Uterus (tissue), 4 donors: ENCODE results near the gene HLF. TPM values are rescaled to one million over a fixed set of nuclear protein-coding genes. Genes with fewer than 3 reads are reported as not detected.
A peak's percentile ranks its signal among the peaks of the same experiment; 100 is the strongest.

Source experiments
- DNase-seq, 2 donors: peaks; one replicate each; pipeline ENCODE4 v3.0.0-alpha.2; 2019 to 2020
- H3K27ac ChIP-seq, 2 donors: fragments of 200-600 bp; sonication (generic); 1 replicate in 1 of 2; 2 replicates in 1 of 2; pipeline ENCODE4 v1.5.1; 2016 to 2018
- H3K27me3 ChIP-seq, 2 donors: fragments of 200-600 bp; sonication (generic); one replicate each; pipeline ENCODE4 v1.5.1; 2018 to 2019; ENCODE audit warnings: control low read depth in 1 of 2
- H3K36me3 ChIP-seq, 2 donors: fragments of 200-600 bp; sonication (generic); one replicate each; pipeline ENCODE4 v1.5.1; 2019; ENCODE audit warnings: control low read depth in 1 of 2
- H3K4me1 ChIP-seq, 2 donors: fragments of 200-600 bp; sonication (generic); one replicate each; pipeline ENCODE4 v1.5.1; 2018 to 2019; ENCODE audit warnings: control low read depth in 1 of 2
- H3K4me3 ChIP-seq, 2 donors: fragments of 200-600 bp; sonication (generic); 1 replicate in 1 of 2; 2 replicates in 1 of 2; pipeline ENCODE4 v1.5.1; 2018 to 2019; ENCODE audit warnings: mild to moderate bottlenecking in 1 of 2
- H3K9me3 ChIP-seq, 2 donors: fragments of 200-600 bp; sonication (generic); one replicate each; pipeline ENCODE4 v1.5.1; 2019; ENCODE audit warnings: control low read depth in 1 of 2
- POLR2A ChIP-seq, 2 donors: fragments of 450-650 bp; IDR thresholded peaks; one replicate each; pipeline ENCODE4 v1.6.1; 2016; ENCODE audit warnings: antibody characterized with exemption in 2 of 2, mild to moderate bottlenecking in 1 of 2, moderate library complexity in 1 of 2
- intact Hi-C: fragments of 100-400 bp; cut with DNase I; formaldehyde crosslinking; loops from one replicate; pipeline ENCODE4 v1.15.1; 2023; ENCODE audit warnings: low total_unique reads
- total RNA-seq, 4 donors: library from RNA; depleted of rRNA in 3 of 4; stranded (reverse); fragments of >200 nt in 3 of 4; gene quantifications; one replicate each; pipeline versions ENCODE4 v1.1.0 to v1.2.4, GENCODE V29; 2014 to 2023
- TF ChIP-seq, protein P1 (sequence below), 4 experiments: fragments of 200-600 bp in 2 of 4; fragments of 450-650 bp in 2 of 4; sonication (generic) in 2 of 4; IDR thresholded peaks; one replicate each; pipeline ENCODE4 v1.5.1; 2016 to 2019; ENCODE audit warnings: antibody characterized with exemption in 4 of 4, mild to moderate bottlenecking in 2 of 4, moderate library complexity in 1 of 4
- donor health status: DM: yes; HTN: yes; CAD: no.

Gene HLF
- total RNA-seq, 4 donors from 2014 or later, result 12.0 to 81.2 (median 50.4) TPM

- Histone ChIP-seq H3K9me3 (no peaks in the 10 kb centered on the region), H3K27me3 (no peaks in the 10 kb centered on the region), H3K4me3 (no peak overlapping the region), H3K27ac (peak overlapping the region; percentile 67 to 74), H3K36me3 (no peaks in the 10 kb centered on the region), H3K4me1 (peaks cover 13 to 21% of the 10 kb centered on the region in 2 donors)
- DNase-seq, result peak; percentile 55 to 56
- TF ChIP-seq, protein P1, sequence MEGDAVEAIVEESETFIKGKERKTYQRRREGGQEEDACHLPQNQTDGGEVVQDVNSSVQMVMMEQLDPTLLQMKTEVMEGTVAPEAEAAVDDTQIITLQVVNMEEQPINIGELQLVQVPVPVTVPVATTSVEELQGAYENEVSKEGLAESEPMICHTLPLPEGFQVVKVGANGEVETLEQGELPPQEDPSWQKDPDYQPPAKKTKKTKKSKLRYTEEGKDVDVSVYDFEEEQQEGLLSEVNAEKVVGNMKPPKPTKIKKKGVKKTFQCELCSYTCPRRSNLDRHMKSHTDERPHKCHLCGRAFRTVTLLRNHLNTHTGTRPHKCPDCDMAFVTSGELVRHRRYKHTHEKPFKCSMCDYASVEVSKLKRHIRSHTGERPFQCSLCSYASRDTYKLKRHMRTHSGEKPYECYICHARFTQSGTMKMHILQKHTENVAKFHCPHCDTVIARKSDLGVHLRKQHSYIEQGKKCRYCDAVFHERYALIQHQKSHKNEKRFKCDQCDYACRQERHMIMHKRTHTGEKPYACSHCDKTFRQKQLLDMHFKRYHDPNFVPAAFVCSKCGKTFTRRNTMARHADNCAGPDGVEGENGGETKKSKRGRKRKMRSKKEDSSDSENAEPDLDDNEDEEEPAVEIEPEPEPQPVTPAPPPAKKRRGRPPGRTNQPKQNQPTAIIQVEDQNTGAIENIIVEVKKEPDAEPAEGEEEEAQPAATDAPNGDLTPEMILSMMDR (IDR thresholded peaks at IDR 0.05), result no peak
- no peak for TF ChIP-seq POLR2A (IDR thresholded peaks at IDR 0.05)
- intact Hi-C loops, result no loop called here
Measured at GRCh38 chr17:55273579-55274354, 9.0 kb downstream of the HLF start.

DNA sequence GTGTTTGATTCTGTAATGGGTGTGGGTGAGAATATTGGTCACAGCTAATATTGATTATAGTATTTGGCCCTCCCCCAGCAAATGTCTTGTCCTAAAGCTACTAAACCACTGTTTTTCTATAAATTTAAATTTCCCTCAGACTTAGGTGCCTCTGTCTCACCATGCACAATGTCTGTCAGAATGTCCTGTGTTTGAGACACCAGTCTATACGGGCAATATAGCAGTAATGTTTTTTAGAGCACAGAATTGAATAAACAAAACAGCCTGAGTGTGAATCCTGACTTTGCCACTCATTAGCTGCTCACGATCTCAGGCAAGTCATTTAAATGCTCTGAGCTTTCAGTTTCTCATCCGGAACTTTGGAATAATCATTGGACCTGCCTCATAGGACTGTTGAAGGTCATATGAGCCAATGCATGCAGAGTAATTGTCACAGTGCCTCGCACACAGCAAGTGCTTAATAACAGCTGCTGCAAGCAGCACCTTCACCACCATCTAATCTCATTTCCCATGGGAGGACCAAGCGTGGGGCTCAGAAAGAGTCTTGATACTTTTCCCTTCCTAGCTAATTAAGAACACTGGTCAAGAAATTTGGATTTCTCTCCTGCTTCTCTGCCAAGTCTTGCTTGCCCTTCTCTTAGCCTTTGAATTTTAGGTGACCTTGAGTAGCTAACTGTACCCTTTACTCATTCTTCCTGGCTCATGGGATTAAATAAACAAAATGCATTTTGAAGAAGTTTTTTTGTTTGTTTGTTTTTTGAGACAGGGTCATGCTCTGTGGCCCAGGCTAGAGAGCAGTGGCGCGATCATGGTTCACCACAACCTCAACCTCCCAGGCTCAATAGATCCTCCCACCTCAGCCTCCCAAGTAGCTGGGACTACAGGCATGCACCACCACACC is 9.8 kb downstream of the HLF start:
- DNase-seq, result no peak
- no peak overlapping the region for H3K4me3 ChIP-seq
- TF ChIP-seq, protein P1 (IDR thresholded peaks at IDR 0.05), result no peak
- no peak for TF ChIP-seq POLR2A (IDR thresholded peaks at IDR 0.05)
- peak overlapping the region; percentile 67 to 74 for H3K27ac ChIP-seq
- no peaks in the 10 kb centered on the region for H3K9me3 ChIP-seq
- intact Hi-C loops, result no loop called here
- no peaks in the 10 kb centered on the region for H3K27me3 ChIP-seq
- H3K36me3 ChIP-seq, result no peaks in the 10 kb centered on the region
- peaks cover 13 to 21% of the 10 kb centered on the region in 2 donors for H3K4me1 ChIP-seq

- Histone ChIP-seq H3K9me3 (no peaks in the 10 kb centered on the region), H3K27me3 (no peaks in the 10 kb centered on the region), H3K4me3 (no peak overlapping the region), H3K36me3 (no peaks in the 10 kb centered on the region), H3K4me1 (peaks cover 13 to 21% of the 10 kb centered on the region in 2 donors), H3K27ac (peak overlapping the region; percentile 67 to 74)
- intact Hi-C loops, result no loop called here
- peak in 1 of 2 donors; percentile 41 for DNase-seq
- peak in 1 of 2 donors; percentile 6 for TF ChIP-seq POLR2A (IDR thresholded peaks at IDR 0.05)
- TF ChIP-seq, protein P1 (IDR thresholded peaks at IDR 0.05), result no peak
Measured at GRCh38 chr17:55275894-55276804, 11.4 kb downstream of the HLF start.

DNA sequence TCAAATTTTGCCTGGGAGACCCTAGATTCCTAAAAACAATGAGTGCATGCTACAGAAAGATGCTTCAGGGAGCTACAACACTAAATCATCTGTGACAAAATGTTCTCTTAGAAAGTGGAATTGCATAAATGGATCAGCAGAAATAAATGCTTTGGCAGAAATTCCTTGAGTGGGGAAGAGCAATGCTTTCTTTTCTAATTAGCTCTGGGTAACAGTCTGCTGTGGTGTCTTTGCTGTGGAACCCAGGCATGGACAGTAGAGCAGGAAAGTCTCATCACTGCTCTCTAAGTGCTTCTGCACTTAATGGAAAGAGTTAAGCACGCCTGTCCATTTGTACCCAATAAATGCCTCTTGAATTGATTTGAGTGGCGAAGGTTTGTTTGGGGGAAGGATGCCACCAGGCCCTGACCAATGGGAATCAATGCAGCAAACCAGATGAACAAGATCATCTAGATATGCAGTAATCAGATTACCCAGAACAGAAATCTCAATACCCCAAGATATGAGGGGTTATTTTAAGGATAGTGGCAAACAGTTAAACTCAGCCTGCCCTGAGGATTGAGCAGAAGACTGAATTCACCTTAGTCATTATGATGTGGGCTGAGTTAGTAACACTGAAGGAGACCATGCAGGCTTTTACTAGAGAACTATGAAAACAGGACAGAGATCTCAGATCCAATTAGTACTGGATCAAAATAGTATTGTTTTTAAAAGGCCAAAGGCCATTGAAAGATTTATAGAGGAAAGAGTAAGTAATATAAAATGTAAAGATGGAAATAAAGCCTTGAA is 13.6 kb downstream of the HLF start:
- H3K27ac ChIP-seq, result peak overlapping the region; percentile 67 to 75
- DNase-seq, result no peak
- intact Hi-C loops, result no loop called here
- no peak overlapping the region for H3K4me3 ChIP-seq
- H3K27me3 ChIP-seq, result no peaks in the 10 kb centered on the region
- H3K36me3 ChIP-seq, result no peaks in the 10 kb centered on the region
- TF ChIP-seq, protein P1 (IDR thresholded peaks at IDR 0.05), result no peak
- no peak for TF ChIP-seq POLR2A (IDR thresholded peaks at IDR 0.05)
- H3K9me3 ChIP-seq, result no peaks in the 10 kb centered on the region
- H3K4me1 ChIP-seq, result peaks cover 13 to 24% of the 10 kb centered on the region in 2 donors
